Lung (tissue), 12 donors: ENCODE data around the gene APBB2. TPM values are rescaled to one million over a fixed set of nuclear protein-coding genes. Genes with fewer than 3 reads are reported as not detected.

Source experiments
- ATAC-seq: fragments of 200-7000 bp; cut with Tn5 transposase; one replicate; pipeline ENCODE4 v1.9.1; 2020; ENCODE audit warnings: moderate number of reproducible peaks; ENCODE audit not compliant: insufficient read depth, low FRiP score
- DNase-seq, 3 donors: peaks; one replicate each; pipeline ENCODE4 v3.0.0-alpha.2; 2013 to 2017
- H3K27ac ChIP-seq, 2 donors: one replicate each; pipeline ENCODE4 v1.5.1; 2013; ENCODE audit warnings: mild to moderate bottlenecking in 2 of 2, moderate library complexity in 2 of 2, control low read depth in 1 of 2, inconsistent platforms in 1 of 2, low read depth in 1 of 2, low read length in 1 of 2
- H3K27me3 ChIP-seq, 3 donors: one replicate each; pipeline ENCODE4 v1.5.1; 2013; ENCODE audit warnings: low read length in 2 of 3; ENCODE audit not compliant: control insufficient read depth in 3 of 3, insufficient read depth in 3 of 3
- H3K36me3 ChIP-seq, 4 donors: one replicate each; pipeline ENCODE4 v1.5.1; 2013; ENCODE audit warnings: low read length in 4 of 4, mild to moderate bottlenecking in 1 of 4, moderate library complexity in 1 of 4; ENCODE audit not compliant: control insufficient read depth in 4 of 4, insufficient read depth in 4 of 4
- H3K4me1 ChIP-seq, 5 donors: one replicate each; pipeline ENCODE4 v1.5.1; 2013; ENCODE audit warnings: low read length in 5 of 5, mild to moderate bottlenecking in 2 of 5, moderate library complexity in 1 of 5; ENCODE audit not compliant: control insufficient read depth in 5 of 5, insufficient read depth in 5 of 5
- H3K4me3 ChIP-seq: one replicate; pipeline ENCODE4 v1.5.1; 2013; ENCODE audit warnings: mild to moderate bottlenecking, control low read depth, moderate library complexity
- H3K9ac ChIP-seq, 2 donors: one replicate each; pipeline ENCODE4 v1.5.1; 2013; ENCODE audit warnings: low read length in 2 of 2, control low read depth in 1 of 2; ENCODE audit not compliant: insufficient read depth in 1 of 2
- H3K9me3 ChIP-seq, 4 donors: one replicate each; pipeline ENCODE4 v1.5.1; 2013; ENCODE audit warnings: low read length in 3 of 4, mild to moderate bottlenecking in 1 of 4, moderate library complexity in 1 of 4; ENCODE audit not compliant: control insufficient read depth in 4 of 4, insufficient read depth in 3 of 4
- CTCF ChIP-seq: IDR thresholded peaks from 2 replicates; pipeline ENCODE4 v1.5.1; 2012; ENCODE audit warnings: mild to moderate bottlenecking; ENCODE audit errors: control extremely low read depth, extremely low read depth
- WGBS, 2 donors: extraction: QIAGEN DNeasy Blood & Tissue Kit; methylation state at CpG; one replicate each; pipeline ENCODE4 v1.1.7; 2013; 5-methylcytosine and 5-hydroxymethylcytosine counted together
- polyA plus RNA-seq, 2 donors: library from polyadenylated mRNA; stranded (reverse); fragments of 200-250 nt; gene quantifications; one replicate each; pipeline ENCODE4 v1.2.1, GENCODE V29; 2013
- total RNA-seq, 2 donors: library from RNA; depleted of rRNA in 1 of 2; stranded (reverse); fragments of >200 nt in 1 of 2; gene quantifications; one replicate each; pipeline ENCODE4 v1.2.1, GENCODE V29; 2014 to 2021
- donor health status: control.
- donor health status: control.
- donor health status: Bipolar disorder and iron deficiency.
- donor health status: healthy.
- donor health status: DM: yes; HTN: yes; CAD: no.

Gene APBB2
- total and polyA plus RNA-seq, 4 donors: 13.3 to 99.0 (median 40.4) TPM

- TF ChIP-seq CTCF: no peak
- Histone ChIP-seq H3K36me3 (peaks cover 0 to 5% (median 1%) of the 10 kb centered on the region in 4 donors), H3K27ac (peak overlapping the region in 1 of 2 donors; percentile 48), H3K4me3 (no peak overlapping the region), H3K27me3 (no peaks in the 10 kb centered on the region), H3K4me1 (peaks cover 0 to 69% (median 16%) of the 10 kb centered on the region in 5 donors), H3K9ac (no peak overlapping the region), H3K9me3 (no peaks in the 10 kb centered on the region)
- WGBS, 2 donors: 77 to 80% methylated on average over 2 of the region's 2 CpGs
- DNase-seq (peak; percentile 59 to 89 (median 86)), ATAC-seq (no peak)
These were observed 274.5 kb downstream of the APBB2 start for GRCh38 chr4:40939856-40940255.

- Histone ChIP-seq H3K4me1 (peaks cover 0 to 74% (median 22%) of the 10 kb centered on the region in 5 donors), H3K9ac (no peak overlapping the region), H3K9me3 (no peaks in the 10 kb centered on the region), H3K27me3 (no peaks in the 10 kb centered on the region), H3K27ac (no peak overlapping the region), H3K4me3 (no peak overlapping the region), H3K36me3 (peaks cover 0 to 8% (median 3%) of the 10 kb centered on the region in 4 donors)
- ATAC-seq (no peak), DNase-seq (peak in 2 of 3 donors; percentile 54 to 60)
- WGBS, 2 donors: 73 to 85% methylated on average over 5 of the region's 5 CpGs
- TF ChIP-seq CTCF: no peak
These were observed 276.0 kb downstream of the APBB2 start for GRCh38 chr4:40938337-40938736.

GRCh38 chr4:40937140-40937725, 277.1 kb downstream of the APBB2 start:
- Histone ChIP-seq H3K9me3 (no peaks in the 10 kb centered on the region), H3K27ac (no peak overlapping the region), H3K27me3 (no peaks in the 10 kb centered on the region), H3K9ac (no peak overlapping the region), H3K4me3 (no peak overlapping the region), H3K4me1 (peaks cover 0 to 70% (median 22%) of the 10 kb centered on the region in 5 donors), H3K36me3 (peaks cover 0 to 6% (median 3%) of the 10 kb centered on the region in 4 donors)
- ATAC-seq: no peak
- 72 to 84% methylated on average over 2 of the region's 2 CpGs for WGBS, 2 donors
- DNase-seq: peak in 2 of 3 donors; percentile 34 to 66
- no peak for TF ChIP-seq CTCF
